HCT116 (cell line): ENCODE measurements around the gene OCA2. TPM values are rescaled to one million over a fixed set of nuclear protein-coding genes. Genes with fewer than 3 reads are reported as not detected.

Experiments
- ATAC-seq: fragments of 200-7000 bp; cut with Tn5 transposase; 2 replicates; pipeline ENCODE4 v1.9.1; 2020; ENCODE audit warnings: mild to moderate bottlenecking, moderate library complexity
- BruUV-seq: library from RNA; stranded (reverse); fragments of 400-500 nt; replicated peaks from 2 replicates; lab custom pipeline; 2021; lab: Mats Ljungman, UMichigan
- CTCF ChIA-PET: fragments of 300-600 bp; sonication (Branson Sonifier 250); formaldehyde crosslinking; loops from one replicate; lab custom pipeline; 2021; ENCODE audit warnings: antibody characterized with exemption; lab: Charles Lee
- POLR2A ChIA-PET: fragments of 300-600, 350-600 bp; sonication (Branson Sonifier 250); formaldehyde crosslinking; loops from one replicate; lab custom pipeline; 2021; ENCODE audit warnings: antibody characterized with exemption; lab: Charles Lee
- RAD21 ChIA-PET, 2 experiments: fragments of 300-600 bp; sonication (Branson Sonifier 250); formaldehyde crosslinking; loops; one replicate each; lab custom pipeline; 2023; ENCODE audit warnings: low total read pairs in 2 of 2; ENCODE audit not compliant: uncharacterized antibody in 2 of 2, unreplicated experiment in 2 of 2, low non-redundant PET in 1 of 2; lab: Charles Lee
- DNase-seq: peaks from one replicate; pipeline ENCODE4 v3.0.0-alpha.2; 2010; ENCODE audit warnings: low read depth, low spot score
- H2AFZ ChIP-seq: fragments of 200-600 bp; shearing (Covaris generic), sonication (generic); 2 replicates; pipeline ENCODE4 v1.6.1; 2017; ENCODE audit warnings: low read depth, mixed run types, mixed read lengths, antibody characterized with exemption, low read length; ENCODE audit not compliant: poor library complexity, severe bottlenecking
- H3K27ac ChIP-seq: 2 replicates; pipeline ENCODE4 v1.5.1; 2012; ENCODE audit warnings: low read depth, low read length
- H3K27me3 ChIP-seq: fragments of 200-600 bp; sonication (generic); 2 replicates; pipeline ENCODE4 v1.6.1; 2016; ENCODE audit warnings: mixed run types, low read length, mixed read lengths; ENCODE audit not compliant: insufficient read depth
- H3K36me3 ChIP-seq, 2 experiments: fragments of 200-500 bp in 1 of 2; fragments of 200-600 bp in 1 of 2; sonication (Bioruptor generic) in 1 of 2; sonication (generic) in 1 of 2; 2 replicates each; pipeline versions ENCODE4 v1.5.1 to v1.6.1; 2014 to 2016; ENCODE audit warnings: low read length in 2 of 2, inconsistent platforms in 1 of 2, mixed read lengths in 1 of 2, mixed run types in 1 of 2; ENCODE audit not compliant: insufficient read depth in 2 of 2, control insufficient read depth in 1 of 2
- H3K4me1 ChIP-seq, 2 experiments: fragments of 200-600 bp in 1 of 2; sonication (generic) in 1 of 2; 2 replicates each; pipeline versions ENCODE4 v1.5.1 to v1.6.1; 2012 to 2017; ENCODE audit warnings: low read length in 2 of 2, inconsistent platforms in 1 of 2, mild to moderate bottlenecking in 1 of 2, mixed read lengths in 1 of 2, mixed run types in 1 of 2, moderate library complexity in 1 of 2; ENCODE audit not compliant: insufficient read depth in 2 of 2, control insufficient read depth in 1 of 2
- H3K4me2 ChIP-seq: fragments of 200-600 bp; sonication (generic); 2 replicates; pipeline ENCODE4 v1.6.1; 2017; ENCODE audit warnings: mixed run types, low read length, mixed read lengths
- H3K4me3 ChIP-seq, 2 experiments: fragments of 200-600 bp in 1 of 2; sonication (generic) in 1 of 2; replicated peaks in 1 of 2; 2 replicates each; pipeline ENCODE4 v1.5.1; 2011 to 2016; ENCODE audit warnings: low read length in 2 of 2, control low read depth in 1 of 2, low read depth in 1 of 2, mild to moderate bottlenecking in 1 of 2, mixed read lengths in 1 of 2, mixed run types in 1 of 2
- H3K79me2 ChIP-seq: fragments of 200-600 bp; sonication (generic); 2 replicates; pipeline ENCODE4 v1.6.1; 2017; ENCODE audit warnings: mild to moderate bottlenecking, mixed run types, low read length, moderate library complexity, mixed read lengths; ENCODE audit not compliant: insufficient read depth
- H3K9ac ChIP-seq: fragments of 200-600 bp; sonication (generic); 2 replicates; pipeline ENCODE4 v1.6.1; 2016; ENCODE audit warnings: low read length, mixed read lengths
- H3K9me2 ChIP-seq: fragments of 200-600 bp; sonication (generic), shearing (Covaris generic); 2 replicates; pipeline ENCODE4 v1.6.1; 2017; ENCODE audit warnings: mixed run types, mild to moderate bottlenecking, moderate library complexity; ENCODE audit not compliant: insufficient read depth
- H3K9me3 ChIP-seq, 2 experiments: fragments of 200-500 bp in 1 of 2; fragments of 200-600 bp in 1 of 2; sonication (Bioruptor generic) in 1 of 2; sonication (generic) in 1 of 2; 2 replicates each; pipeline ENCODE4 v1.6.1; 2014 to 2017; ENCODE audit warnings: low read length in 2 of 2, mixed read lengths in 2 of 2, inconsistent platforms in 1 of 2, low read depth in 1 of 2, mild to moderate bottlenecking in 1 of 2, mixed run types in 1 of 2, moderate library complexity in 1 of 2; ENCODE audit not compliant: control insufficient read depth in 1 of 2, insufficient read depth in 1 of 2
- H4K20me1 ChIP-seq: fragments of 200-600 bp; sonication (generic), shearing (Covaris generic); 2 replicates; pipeline ENCODE4 v1.6.1; 2017; ENCODE audit warnings: mixed run types, mild to moderate bottlenecking, moderate library complexity; ENCODE audit not compliant: insufficient read depth
- CBX3 ChIP-seq: IDR thresholded peaks from 2 replicates; pipeline ENCODE4 v1.6.1; 2012; ENCODE audit warnings: low read depth
- EGR1 ChIP-seq: IDR thresholded peaks from 2 replicates; pipeline ENCODE4 v1.6.1; 2012; ENCODE audit warnings: low read depth
- EZH2 ChIP-seq: fragments of 200-600 bp; sonication (generic); IDR thresholded peaks from 2 replicates; pipeline ENCODE4 v1.6.1; 2017; ENCODE audit warnings: antibody characterized with exemption, mixed run types
- EZH2phosphoT487 ChIP-seq: fragments of 200-600 bp; IDR thresholded peaks from 2 replicates; pipeline ENCODE4 v1.6.1; 2018; ENCODE audit warnings: antibody characterized with exemption, borderline replicate concordance
- FOSL1 ChIP-seq: IDR thresholded peaks from 2 replicates; pipeline ENCODE4 v1.6.1; 2012; ENCODE audit warnings: low read depth
- JUND ChIP-seq: IDR thresholded peaks from 2 replicates; pipeline ENCODE4 v1.6.1; 2012
- POLR2A ChIP-seq: IDR thresholded peaks from 2 replicates; pipeline ENCODE4 v1.7.0; 2011; ENCODE audit warnings: borderline replicate concordance; ENCODE audit not compliant: insufficient read depth, insufficient read length; ENCODE audit errors: extremely low read depth
- POLR2AphosphoS5 ChIP-seq: IDR thresholded peaks from 2 replicates; pipeline ENCODE4 v1.6.1; 2011; ENCODE audit warnings: mild to moderate bottlenecking, low read depth, low read length, moderate library complexity
- RAD21 ChIP-seq: IDR thresholded peaks from 2 replicates; pipeline ENCODE4 v1.6.1; 2012; ENCODE audit warnings: low read depth, mild to moderate bottlenecking
- SIN3A ChIP-seq: IDR thresholded peaks from 2 replicates; pipeline ENCODE4 v1.6.1; 2012; ENCODE audit warnings: low read depth
- SRF ChIP-seq: IDR thresholded peaks from 2 replicates; pipeline ENCODE4 v1.6.1; 2012; ENCODE audit warnings: low read depth
- TCF7L2 ChIP-seq: IDR thresholded peaks from 2 replicates; pipeline ENCODE4 v1.7.0; 2011; ENCODE audit warnings: borderline replicate concordance, inconsistent platforms; ENCODE audit not compliant: insufficient read depth, insufficient read length; ENCODE audit errors: extremely low read depth
- YY1 ChIP-seq: IDR thresholded peaks from 2 replicates; pipeline ENCODE4 v1.6.1; 2011; ENCODE audit warnings: low read length, low read depth, moderate library complexity, mild to moderate bottlenecking; ENCODE audit not compliant: insufficient replicate concordance; ENCODE audit errors: extremely low read depth
- ZFX ChIP-seq: fragments of 450-650 bp; IDR thresholded peaks from 2 replicates; pipeline ENCODE4 v1.6.1; 2017
- ZNF274 ChIP-seq: fragments of 200-500 bp; sonication (Bioruptor generic); IDR thresholded peaks from 2 replicates; pipeline ENCODE4 v1.6.1; 2014; ENCODE audit warnings: mild to moderate bottlenecking, low read depth, low read length, inconsistent platforms
- intact Hi-C: fragments of 100-400 bp; cut with micrococcal nuclease; formaldehyde crosslinking; loops from 2 replicates; pipeline ENCODE4 v1.10.0; 2022
- total RNA-seq: library from RNA; stranded (reverse); gene quantifications from one replicate; pipeline ENCODE4 v1.2.1, GENCODE V29; 2021; ENCODE audit not compliant: unreplicated experiment
- TF ChIP-seq, protein P1 (sequence below): IDR thresholded peaks from 2 replicates; pipeline ENCODE4 v1.6.1; 2011; ENCODE audit warnings: mild to moderate bottlenecking, low read length, moderate library complexity; ENCODE audit not compliant: insufficient replicate concordance; ENCODE audit errors: extremely low read depth
- TF ChIP-seq, protein P2 (sequence below): IDR thresholded peaks from 2 replicates; pipeline ENCODE4 v1.6.1; 2012
- TF ChIP-seq, protein P3 (sequence below), 3 experiments: fragments of 200-600 bp in 1 of 3; sonication (generic) in 1 of 3; IDR thresholded peaks in 2 of 3; conservative IDR thresholded peaks in 1 of 3; 2 replicates each; pipeline ENCODE4 v1.5.1; 2012 to 2017; ENCODE audit warnings: low read depth in 2 of 3, low read length in 2 of 3, antibody characterized with exemption in 1 of 3, borderline replicate concordance in 1 of 3, control low read depth in 1 of 3, mild to moderate bottlenecking in 1 of 3, mixed read lengths in 1 of 3, mixed run types in 1 of 3, moderate library complexity in 1 of 3; ENCODE audit not compliant: insufficient read depth in 1 of 3
- TF ChIP-seq, protein P4 (sequence below): IDR thresholded peaks from 2 replicates; pipeline ENCODE4 v1.6.1; 2012

Gene OCA2
- total RNA-seq, 1 experiment from 2014 or later, result not detected

DNA sequence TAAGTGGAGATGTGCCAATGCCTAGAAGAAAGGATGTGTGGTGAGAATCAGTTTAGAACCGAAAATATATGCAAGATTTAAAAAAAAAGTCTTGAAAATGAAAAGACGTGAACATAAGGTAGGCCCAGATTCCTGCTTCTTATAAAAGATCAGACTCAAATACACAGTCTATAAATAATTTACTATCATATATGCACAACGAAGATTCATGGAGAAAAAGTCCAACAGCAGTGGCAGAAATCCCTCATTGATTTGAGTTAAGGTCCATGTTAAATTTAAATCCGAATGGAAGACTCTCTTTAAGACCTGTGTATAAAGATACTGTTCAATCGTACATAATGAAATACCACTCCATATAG lies 227.2 kb downstream of the OCA2 start:
- H3K27me3 ChIP-seq, result no peaks in the 10 kb centered on the region
- no peak overlapping the region for H3K4me3 ChIP-seq
- no peak overlapping the region for H2AFZ ChIP-seq
- TF ChIP-seq POLR2AphosphoS5, result no peak
- no peak for TF ChIP-seq RAD21
- TF ChIP-seq, protein P1, sequence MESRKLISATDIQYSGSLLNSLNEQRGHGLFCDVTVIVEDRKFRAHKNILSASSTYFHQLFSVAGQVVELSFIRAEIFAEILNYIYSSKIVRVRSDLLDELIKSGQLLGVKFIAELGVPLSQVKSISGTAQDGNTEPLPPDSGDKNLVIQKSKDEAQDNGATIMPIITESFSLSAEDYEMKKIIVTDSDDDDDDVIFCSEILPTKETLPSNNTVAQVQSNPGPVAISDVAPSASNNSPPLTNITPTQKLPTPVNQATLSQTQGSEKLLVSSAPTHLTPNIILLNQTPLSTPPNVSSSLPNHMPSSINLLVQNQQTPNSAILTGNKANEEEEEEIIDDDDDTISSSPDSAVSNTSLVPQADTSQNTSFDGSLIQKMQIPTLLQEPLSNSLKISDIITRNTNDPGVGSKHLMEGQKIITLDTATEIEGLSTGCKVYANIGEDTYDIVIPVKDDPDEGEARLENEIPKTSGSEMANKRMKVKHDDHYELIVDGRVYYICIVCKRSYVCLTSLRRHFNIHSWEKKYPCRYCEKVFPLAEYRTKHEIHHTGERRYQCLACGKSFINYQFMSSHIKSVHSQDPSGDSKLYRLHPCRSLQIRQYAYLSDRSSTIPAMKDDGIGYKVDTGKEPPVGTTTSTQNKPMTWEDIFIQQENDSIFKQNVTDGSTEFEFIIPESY, result no peak
- TF ChIP-seq, protein P2, sequence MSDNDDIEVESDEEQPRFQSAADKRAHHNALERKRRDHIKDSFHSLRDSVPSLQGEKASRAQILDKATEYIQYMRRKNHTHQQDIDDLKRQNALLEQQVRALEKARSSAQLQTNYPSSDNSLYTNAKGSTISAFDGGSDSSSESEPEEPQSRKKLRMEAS, result no peak
- TF ChIP-seq, protein P3, sequence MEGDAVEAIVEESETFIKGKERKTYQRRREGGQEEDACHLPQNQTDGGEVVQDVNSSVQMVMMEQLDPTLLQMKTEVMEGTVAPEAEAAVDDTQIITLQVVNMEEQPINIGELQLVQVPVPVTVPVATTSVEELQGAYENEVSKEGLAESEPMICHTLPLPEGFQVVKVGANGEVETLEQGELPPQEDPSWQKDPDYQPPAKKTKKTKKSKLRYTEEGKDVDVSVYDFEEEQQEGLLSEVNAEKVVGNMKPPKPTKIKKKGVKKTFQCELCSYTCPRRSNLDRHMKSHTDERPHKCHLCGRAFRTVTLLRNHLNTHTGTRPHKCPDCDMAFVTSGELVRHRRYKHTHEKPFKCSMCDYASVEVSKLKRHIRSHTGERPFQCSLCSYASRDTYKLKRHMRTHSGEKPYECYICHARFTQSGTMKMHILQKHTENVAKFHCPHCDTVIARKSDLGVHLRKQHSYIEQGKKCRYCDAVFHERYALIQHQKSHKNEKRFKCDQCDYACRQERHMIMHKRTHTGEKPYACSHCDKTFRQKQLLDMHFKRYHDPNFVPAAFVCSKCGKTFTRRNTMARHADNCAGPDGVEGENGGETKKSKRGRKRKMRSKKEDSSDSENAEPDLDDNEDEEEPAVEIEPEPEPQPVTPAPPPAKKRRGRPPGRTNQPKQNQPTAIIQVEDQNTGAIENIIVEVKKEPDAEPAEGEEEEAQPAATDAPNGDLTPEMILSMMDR (IDR thresholded peaks at IDR 0.05 in 2 of 3, conservative IDR thresholded peaks at IDR 0.05 in 1 of 3; ENCODE audit: borderline replicate concordance in 1 of 3, insufficient read depth in 1 of 3, low read depth in 2 of 3, low read length in 2 of 3), result no peak
- TF ChIP-seq EZH2, result no peak
- TF ChIP-seq CBX3, result no peak
- TF ChIP-seq EGR1, result no peak
- TF ChIP-seq POLR2A, result no peak
- TF ChIP-seq SIN3A, result no peak
- TF ChIP-seq, protein P4, sequence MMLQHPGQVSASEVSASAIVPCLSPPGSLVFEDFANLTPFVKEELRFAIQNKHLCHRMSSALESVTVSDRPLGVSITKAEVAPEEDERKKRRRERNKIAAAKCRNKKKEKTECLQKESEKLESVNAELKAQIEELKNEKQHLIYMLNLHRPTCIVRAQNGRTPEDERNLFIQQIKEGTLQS, result no peak
- no peak for TF ChIP-seq TCF7L2
- TF ChIP-seq FOSL1, result no peak
- TF ChIP-seq JUND, result no peak
- no peak for TF ChIP-seq YY1
- no peak for TF ChIP-seq EZH2phosphoT487
- TF ChIP-seq SRF, result no peak
- TF ChIP-seq ZNF274, result no peak
- no peak for TF ChIP-seq ZFX
- POLR2A ChIA-PET, result no interaction called here
- BruUV-seq, result no TSS peak
- H3K4me1 ChIP-seq, result no peaks in the 10 kb centered on the region
- H3K4me2 ChIP-seq, result no peak overlapping the region
- peaks cover 16 to 29% of the 10 kb centered on the region in 2 experiments; a peak in 2 of 4 replicates for H3K9me3 ChIP-seq
- no peak overlapping the region for H3K27ac ChIP-seq
- RAD21 ChIA-PET, result no interaction called here
- no peak for DNase-seq
- H3K9ac ChIP-seq, result no peak overlapping the region
- no peaks in the 10 kb centered on the region for H3K36me3 ChIP-seq
- no peaks in the 10 kb centered on the region for H4K20me1 ChIP-seq
- no peaks in the 10 kb centered on the region for H3K9me2 ChIP-seq
- intact Hi-C loops, result no loop called here
- H3K79me2 ChIP-seq, result no peaks in the 10 kb centered on the region
- CTCF ChIA-PET, result no interaction called here
- ATAC-seq, result no peak
